SIG-M5 treated with dmso at 0.1 percent for 504 hours (cell line): ENCODE measurements around the gene SCUBE3.
A peak's percentile ranks its signal among the peaks of the same experiment; 100 is the strongest.

ENCODE experiments used
- DNase-seq: peaks from one replicate; lab custom pipeline; 2025; ENCODE audit not compliant: unreplicated experiment; lab: John Stamatoyannopoulos, UW

The SCUBE3 gene

DNA sequence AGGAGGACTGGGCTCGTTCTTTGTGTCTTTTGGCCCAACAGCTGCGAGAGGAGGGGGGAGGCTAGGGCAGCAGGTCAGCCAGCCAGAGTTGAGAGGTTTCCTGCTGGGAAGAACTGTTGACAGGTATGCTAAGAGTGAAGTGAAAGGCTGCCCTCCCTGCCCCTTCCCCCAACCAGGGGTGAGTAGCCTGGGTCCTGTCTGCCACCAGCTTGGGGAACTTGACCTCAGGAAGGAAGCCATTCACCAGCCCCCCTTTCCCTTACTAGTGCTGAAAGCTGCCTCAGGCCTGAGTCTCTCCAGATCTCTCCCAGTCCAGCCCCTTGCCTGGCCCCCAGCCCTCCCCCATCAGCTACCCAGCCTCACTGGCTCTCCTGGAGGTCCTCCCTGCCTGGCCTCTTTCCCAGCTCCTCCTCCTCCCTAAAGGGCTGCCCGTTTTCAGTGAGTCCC lies 25.1 kb downstream of the SCUBE3 start:
- no peak for DNase-seq

DNA sequence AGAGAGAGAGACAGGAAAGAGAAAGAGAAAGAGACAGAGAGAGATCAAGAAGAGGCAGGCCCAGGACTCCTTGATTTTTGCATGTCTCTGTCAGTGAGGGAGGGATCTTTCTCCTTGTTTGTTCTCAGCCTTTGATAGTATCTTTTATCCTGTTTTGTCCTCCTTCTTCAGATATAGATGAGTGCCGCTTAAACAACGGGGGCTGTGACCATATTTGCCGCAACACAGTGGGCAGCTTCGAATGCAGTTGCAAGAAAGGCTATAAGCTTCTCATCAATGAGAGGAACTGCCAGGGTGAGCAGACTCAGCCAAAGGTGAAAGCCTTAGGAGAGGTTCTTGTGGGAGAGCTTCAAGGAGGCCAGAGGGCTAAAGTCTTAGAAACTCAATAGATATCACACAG lies 25.8 kb downstream of the SCUBE3 start:
- no peak for DNase-seq

DNA sequence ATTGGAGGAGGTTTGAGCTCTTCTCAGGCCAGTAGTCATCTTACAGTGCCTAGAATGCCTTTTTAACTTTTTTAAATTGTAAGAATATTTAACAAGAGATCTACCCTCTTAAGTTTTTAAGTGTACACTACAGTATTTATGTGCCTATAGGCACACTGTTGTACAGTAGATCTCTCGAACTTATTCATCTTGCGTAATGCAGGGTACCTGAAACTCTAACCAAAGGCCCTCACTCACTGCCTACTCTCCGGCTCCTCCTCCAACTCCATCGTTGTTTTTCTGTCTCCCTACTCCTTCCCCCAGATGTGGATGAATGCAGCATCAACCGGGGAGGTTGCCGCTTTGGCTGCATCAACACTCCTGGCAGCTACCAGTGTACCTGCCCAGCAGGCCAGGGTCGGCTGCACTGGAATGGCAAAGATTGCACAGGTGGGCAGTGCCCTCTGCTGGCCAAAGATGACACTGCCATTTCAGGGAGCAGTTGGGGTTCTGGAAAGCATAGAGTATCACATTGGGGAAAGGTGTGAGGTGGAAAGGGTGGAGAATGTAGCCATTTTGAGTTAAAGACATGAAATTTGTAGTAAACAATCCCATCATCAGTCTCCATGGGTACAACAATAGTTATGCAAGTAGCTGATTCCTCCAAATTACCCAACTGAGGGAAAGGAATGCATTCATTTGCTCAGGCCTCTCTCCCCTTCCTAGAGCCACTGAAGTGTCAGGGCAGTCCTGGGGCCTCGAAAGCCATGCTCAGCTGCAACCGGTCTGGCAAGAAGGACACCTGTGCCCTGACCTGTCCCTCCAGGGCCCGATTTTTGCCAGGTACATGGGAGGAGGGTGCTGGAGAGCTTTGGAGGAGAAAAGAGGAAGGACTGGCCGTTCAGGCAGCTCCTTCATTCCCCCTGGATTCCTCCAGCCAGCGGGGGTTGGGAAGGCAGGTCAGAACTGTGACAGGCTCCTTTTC lies 27.4 kb downstream of the SCUBE3 start:
- peak; percentile 35 for DNase-seq

DNA sequence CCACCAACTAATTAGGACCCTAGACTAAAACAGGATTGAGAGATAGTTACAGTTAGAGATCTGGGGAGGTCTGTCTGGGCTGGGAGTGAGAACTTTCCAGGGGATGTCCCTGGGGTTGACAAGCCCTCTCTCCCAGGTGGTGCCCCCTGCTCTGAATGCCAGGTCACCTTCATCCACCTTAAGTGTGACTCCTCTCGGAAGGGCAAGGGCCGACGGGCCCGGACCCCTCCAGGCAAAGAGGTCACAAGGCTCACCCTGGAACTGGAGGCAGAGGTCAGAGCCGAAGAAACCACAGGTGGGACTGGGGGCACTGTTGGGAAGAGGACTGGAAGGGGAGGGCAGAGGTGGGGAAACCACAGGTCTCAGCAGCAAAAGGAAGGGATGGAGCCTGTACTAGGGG lies 28.7 kb downstream of the SCUBE3 start:
- no peak for DNase-seq

DNA sequence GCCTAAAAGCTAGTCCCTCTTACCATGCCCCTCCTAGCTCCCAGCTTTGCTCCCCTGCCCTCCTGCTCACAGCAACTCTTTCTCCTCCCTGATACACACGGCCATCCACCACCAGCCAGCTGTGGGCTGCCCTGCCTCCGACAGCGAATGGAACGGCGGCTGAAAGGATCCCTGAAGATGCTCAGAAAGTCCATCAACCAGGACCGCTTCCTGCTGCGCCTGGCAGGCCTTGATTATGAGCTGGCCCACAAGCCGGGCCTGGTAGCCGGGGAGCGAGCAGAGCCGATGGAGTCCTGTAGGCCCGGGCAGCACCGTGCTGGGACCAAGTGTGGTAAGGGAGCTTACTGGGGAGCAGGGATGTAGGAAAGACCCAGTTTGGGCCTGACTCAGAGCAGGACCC lies 29.1 kb downstream of the SCUBE3 start:
- no peak for DNase-seq

DNA sequence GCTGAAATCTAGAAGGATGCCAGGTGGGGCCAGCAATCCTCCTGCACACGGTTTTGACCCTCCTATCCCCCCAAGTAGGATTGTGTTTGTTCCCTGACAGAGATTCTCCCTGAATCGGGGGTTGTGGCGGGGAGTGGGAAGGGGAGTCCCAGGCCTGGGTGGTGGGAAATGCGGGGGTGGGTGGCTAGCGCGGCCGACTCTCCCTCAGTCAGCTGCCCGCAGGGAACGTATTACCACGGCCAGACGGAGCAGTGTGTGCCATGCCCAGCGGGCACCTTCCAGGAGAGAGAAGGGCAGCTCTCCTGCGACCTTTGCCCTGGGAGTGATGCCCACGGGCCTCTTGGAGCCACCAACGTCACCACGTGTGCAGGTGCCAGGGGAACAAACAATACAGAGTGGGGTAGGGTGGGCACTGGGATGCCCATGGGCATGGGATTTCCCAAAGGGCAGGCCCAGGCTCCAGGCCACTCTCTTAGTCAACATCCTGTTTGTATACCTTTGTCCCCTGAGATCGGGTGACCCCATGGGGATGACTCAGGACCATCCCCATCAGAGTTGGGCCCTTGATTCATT lies 29.7 kb downstream of the SCUBE3 start:
- DNase-seq, result no peak

DNA sequence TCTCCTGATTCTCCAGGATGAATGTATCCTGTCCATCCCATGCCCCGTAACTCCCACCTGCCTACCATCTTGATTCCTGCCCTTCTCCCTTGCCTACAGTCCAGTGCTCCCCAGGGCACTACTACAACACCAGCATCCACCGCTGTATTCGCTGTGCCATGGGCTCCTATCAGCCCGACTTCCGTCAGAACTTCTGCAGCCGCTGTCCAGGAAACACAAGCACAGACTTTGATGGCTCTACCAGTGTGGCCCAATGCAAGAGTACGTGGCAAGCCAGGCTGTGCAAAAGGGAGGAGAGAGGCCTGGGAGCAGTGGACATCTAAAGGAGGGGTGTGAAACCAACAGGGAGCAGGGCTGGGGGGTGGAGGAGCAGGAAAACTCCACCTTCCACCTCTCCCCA lies 30.8 kb downstream of the SCUBE3 start:
- DNase-seq, result no peak

DNA sequence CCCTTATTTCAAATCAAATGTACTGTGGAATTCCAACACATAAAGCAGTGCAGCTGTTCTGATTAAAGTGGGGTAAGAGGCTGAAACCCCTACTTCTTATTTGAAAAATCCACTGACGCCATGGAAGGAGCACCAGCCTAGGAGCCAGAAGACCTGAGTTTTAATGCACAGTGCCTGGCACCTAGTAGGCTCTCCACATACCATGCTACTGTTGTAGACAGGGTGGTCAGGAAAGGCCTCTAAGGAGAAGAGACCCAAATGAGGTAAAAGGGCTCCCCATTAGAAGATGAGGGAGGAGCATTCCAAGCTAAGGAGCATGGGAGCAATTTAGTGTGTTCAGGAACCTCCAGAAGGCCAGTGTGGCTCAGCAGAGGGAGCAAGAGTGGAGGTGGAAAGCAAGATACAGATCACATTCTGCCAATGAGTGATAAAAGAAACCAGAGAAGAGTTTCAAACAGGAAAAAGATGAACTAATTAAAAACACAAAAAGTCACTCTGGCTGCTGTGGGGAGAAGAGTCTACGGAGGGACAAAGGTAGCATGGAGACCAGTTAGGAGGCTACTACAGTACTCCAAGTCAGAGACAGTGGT lies 34.0 kb downstream of the SCUBE3 start:
- no peak for DNase-seq

DNA sequence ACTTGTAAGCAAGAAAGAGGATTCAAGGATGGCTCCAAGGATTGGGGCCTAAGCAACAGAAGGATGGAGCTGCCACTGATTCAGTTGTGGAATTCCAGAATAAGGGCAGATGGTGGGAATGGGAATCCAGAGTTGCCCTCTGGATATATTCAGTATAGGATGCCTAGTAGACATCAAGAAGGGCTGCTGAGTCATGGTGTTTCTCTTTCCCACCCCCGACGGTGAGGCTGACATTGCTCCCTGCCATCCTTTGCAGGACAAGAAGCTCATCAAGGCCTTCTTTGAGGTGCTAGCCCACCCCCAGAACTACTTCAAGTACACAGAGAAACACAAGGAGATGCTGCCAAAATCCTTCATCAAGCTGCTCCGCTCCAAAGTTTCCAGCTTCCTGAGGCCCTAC lies 34.5 kb downstream of the SCUBE3 start:
- DNase-seq, result no peak

DNA sequence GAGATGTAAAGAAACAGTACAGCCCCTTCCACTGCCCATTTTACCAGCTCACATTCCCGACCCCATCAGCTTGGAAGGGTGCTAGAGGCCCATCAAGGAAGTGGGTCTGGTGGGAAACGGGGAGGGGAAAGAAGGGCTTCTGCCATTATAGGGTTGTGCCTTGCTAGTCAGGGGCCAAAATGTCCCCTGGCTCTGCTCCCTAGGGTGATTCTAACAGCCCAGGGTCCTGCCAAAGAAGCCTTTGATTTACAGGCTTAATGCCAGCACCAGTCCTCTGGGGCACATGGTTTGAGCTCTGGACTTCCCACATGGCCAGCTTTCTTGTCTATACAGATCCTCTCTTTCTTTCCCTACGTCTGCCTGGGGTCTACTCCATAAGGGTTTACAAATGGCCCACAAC lies 35.2 kb downstream of the SCUBE3 start:
- DNase-seq, result no peak

DNA sequence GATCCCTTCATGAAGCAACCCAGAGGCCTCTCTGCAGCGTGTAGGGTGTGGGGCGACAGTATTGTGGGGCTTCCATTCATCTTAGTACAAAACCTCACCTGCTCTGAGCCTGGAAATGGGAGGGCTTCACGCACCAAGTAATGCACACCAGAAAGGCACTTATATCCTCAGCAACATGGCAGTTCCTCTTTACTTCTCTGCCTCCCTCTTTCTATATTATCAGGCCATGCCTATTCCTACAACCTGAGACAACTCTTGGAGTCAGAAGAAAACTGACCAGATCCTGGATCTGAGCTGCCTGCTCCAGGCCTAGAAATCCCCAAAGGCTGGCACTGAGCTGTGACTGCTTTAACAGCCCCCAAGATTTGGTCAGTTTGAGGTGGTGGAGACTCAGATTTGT lies 38.2 kb downstream of the SCUBE3 start:
- DNase-seq, result no peak

DNA sequence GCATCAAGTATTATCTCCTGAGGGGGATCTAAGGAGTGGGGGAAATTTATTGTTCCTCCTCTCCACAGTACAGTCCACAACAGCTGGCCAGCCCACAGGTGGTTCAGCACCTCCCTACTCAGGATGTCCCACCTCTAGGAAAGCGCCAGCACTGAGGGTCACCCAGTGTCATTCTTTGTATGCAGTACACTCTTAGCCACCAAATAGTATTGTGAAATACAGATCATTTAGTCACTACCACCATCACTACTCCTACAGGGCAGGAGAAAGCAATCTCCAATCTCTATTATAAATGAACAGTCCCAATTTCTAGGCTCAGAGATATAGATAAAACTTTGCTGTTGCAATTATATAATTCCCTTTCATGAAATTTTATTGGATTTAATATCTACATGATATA lies 39.5 kb downstream of the SCUBE3 start:
- no peak for DNase-seq

DNA sequence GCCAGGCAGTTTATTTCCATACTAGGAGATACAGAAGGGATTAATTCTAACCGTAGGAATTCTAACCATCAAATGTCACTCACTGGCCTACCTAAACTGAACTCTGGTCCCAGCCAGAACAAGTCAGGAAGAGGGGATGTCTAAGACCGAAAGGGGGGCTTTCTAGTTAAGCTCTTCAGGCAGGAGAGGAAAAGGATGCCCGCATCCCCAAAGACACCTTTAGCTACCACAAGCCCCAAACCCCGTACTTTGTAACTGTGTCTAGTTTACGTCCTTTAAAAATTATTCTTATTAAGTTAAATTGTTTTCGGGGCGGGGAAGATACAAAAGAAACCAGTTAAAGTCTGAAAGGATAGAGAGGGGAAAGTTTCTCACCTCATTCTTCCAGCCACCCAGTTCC lies 44.6 kb downstream of the SCUBE3 start:
- no peak for DNase-seq

DNA sequence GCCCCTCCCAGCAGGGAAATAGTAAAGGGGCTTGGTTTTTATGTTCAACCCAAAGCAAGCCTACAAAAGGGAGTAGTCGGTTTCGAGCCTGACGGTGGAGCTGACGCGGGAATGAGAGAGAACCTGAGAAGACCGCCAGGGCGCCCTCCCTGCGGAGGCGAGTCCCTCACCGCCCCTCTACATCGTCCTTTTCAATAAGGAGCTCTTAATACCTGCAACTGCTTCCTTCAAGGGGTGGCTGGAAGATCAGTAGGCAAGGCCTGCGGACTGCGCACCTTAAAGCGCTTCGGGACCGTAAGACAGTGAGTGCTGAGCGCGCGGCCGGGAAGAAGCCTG lies 45.1 kb downstream of the SCUBE3 start:
- peak; percentile 40 for DNase-seq

DNA sequence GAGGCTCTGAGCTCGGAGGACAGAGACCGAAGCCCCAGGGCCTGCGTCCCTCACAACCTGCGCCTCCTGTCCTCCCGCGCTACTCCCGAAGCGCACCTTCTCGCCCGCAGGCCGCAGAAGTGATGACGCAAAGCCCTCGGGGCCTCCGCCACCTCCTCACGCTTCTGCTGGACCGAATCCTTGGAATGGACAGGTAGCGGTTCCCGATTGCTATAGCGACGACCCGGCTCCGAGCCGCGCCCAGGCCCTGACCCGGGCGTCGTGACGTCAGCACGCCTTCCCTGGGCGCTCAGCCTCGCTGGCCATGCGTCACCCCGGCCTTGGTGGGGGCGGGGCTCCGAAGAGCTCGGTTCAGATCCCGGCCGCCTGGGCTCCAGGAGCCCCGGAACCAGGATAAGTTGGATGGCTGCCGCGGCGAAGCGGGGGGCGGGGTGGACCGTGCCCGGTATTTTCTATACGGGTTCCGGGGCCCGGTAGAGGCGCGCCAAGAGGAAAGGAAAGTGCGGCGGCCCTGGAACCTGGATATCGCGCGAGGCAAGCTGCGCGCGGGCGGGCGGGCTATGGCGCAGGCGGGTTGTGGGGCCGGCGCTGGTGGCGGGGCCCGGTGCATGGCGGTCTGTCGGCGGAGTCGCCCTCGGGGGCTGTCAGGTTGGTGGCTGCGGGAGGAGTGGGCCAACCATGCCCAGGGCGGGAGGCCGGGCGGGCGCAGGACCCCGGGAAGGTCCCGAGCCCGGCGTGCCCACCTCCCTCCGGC lies 45.6 kb downstream of the SCUBE3 start, which contains the start of gene ZNF76:
TSS of gene ZNF76 (plus strand) at position 542 of the 754 bp plus-strand sequence. CDS start 21,417 bp downstream, outside the sequence.
- DNase-seq, result peak; percentile 88

DNA sequence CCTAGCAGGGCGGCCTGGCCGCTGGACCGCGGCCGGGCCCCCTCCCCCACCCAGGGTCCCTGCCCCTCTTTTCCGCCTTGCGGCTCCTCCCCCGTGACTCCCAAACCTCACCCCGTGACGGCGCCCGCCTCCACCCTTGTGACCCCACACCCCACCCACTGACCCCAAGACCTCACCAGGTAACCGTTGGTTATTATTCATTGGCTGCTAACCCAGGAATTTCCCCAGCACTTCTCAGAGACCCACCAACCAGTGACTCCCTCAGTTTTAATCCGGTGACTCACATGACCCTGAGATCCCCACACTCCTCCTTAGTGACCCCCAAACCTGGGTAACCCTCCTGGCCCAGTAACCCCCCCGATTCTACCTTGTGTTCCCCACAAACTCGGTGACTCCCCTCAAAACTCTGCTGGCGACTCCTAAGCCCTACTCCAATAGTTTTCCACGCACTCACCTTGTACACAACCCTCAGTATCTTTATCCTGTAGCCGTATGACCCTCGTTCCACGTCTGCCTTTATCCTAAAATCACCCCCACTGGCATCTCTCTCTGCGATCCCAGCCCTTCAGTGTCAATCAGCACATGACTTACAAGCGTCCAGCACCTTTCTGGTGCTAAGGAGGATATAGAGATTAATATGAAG lies 46.3 kb downstream of the SCUBE3 start:
- DNase-seq, result peak; percentile 31

DNA sequence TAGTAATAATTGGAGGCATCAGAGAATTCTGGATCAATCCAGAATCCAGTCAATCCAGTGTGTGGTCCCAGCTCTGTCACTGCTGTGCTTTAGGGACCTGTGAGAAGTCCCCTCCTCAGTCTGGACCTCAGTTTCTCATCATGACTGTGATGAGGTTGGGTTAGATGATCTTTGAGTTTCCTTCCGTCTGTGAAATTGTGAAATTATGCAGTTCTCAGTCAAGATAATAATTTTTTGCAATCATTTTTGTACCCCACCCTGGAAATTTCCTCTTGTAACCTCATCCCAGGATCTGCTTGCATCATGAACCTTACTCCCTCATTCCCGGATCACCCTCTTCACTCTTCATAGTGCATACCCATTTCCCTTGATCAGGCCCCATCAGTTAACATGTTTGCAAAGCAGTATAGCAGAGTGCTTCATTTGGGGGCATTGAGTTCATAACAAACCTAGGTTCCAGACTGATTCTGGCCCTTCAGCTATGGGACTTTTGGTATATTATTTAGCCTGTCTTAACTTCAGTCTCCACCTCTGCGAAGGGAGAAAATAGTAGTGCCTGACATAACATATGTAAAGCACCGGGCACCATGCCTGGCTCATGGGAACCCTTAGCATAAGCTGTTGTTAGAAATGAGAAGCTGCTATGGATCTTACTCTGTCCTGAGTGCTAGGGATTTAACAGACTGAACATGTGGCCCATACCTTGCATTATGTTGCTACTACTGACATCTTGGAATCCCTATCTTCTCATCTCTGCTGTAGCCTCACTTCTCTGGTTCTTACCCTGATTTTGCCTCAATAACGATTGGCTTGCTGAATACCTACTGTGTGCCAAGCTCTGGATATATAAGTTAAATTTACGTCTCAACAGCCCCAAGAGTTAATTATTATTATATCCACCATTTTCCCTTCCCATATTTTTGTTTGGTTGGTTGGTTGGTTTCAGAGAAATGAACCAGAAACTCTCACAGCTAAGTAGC lies 47.1 kb downstream of the SCUBE3 start:
- DNase-seq, result no peak

DNA sequence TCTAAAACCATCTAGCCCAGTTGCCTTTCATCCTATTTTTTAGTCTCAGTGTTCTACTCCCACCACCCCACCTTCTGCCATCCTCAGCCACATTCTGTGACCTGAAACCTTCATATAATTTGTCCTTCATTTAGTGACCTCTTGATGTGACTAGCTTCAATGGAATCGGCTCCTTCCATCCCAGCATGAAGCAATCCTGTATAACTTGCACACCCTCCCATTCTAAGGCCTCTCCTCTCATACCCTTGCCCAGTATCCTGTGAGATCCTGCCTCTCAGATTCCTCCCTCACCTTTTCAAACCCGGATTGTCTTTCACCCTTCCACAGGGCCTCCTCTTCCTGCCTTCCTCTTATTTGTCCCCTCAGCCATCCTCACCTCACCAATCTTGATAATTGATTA lies 48.8 kb downstream of the SCUBE3 start:
- no peak for DNase-seq

DNA sequence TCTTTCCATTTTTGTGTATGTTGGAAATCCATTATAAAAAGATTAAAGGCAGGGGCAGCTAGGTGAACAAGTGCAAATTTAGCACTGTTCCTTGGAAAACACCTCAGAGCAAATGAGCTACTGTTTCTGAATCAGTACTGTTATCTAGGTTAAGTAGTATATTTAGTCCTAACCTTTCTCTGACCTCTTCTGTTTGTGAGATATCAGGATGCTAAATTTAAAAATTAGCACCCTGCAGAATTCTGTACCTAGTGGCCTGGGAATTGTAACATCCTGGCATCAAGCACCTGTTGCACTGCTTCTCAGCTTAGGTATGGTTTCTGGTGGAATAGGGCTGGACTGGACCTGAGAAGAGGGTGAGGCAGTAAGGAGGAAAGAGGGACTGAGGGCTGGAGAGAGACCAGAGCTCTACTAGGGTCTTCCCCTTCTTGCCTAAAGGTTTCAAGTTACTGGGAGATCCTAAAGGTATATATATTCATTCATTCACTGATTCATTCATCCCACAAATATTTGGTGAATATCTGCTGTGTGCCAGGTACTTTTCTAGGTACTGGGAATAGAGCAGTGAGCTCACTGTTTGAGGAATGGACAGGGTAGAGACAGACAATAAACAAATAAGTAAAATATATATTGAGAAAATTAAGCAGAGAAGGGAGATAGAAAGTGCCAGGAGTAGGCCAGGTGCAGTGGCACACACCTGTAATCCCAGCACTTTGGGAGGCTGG lies 51.0 kb downstream of the SCUBE3 start:
- no peak for DNase-seq
